ENCODE data around the gene PDHB.

Gene PDHB

GRCh38 chr3:58394339-58394738 is 39.3 kb downstream of the PDHB start:
- no peak for DNase-seq

- no peak for DNase-seq
Observed at GRCh38 chr3:58392181-58392580, 41.5 kb downstream of the PDHB start.

- DNase-seq = no peak
Observed at GRCh38 chr3:58391156-58391865, 42.3 kb downstream of the PDHB start.

- no peak for DNase-seq
Observed at GRCh38 chr3:58388550-58389091, 45.0 kb downstream of the PDHB start.

GRCh38 chr3:58387650-58388546 is 45.7 kb downstream of the PDHB start:
- DNase-seq = no peak

- DNase-seq = no peak
Observed at GRCh38 chr3:58386626-58387365, 46.8 kb downstream of the PDHB start.

- no peak for DNase-seq
Observed at GRCh38 chr3:58384381-58385090, 49.1 kb downstream of the PDHB start.

GRCh38 chr3:58383904-58384303 is 49.7 kb downstream of the PDHB start:
- DNase-seq = no peak

GRCh38 chr3:58383476-58383875 is 50.2 kb downstream of the PDHB start:
- no peak for DNase-seq

GRCh38 chr3:58379351-58380073 is 54.1 kb downstream of the PDHB start:
- no peak for DNase-seq

- no peak for DNase-seq
Observed at GRCh38 chr3:58377750-58378149, 55.9 kb downstream of the PDHB start.

Measured in NCI-H345 (cell line).